ENCODE data around the gene TAS1R1. TPM values are rescaled to one million over a fixed set of nuclear protein-coding genes. Genes with fewer than 3 reads are reported as not detected.

TAS1R1 gene
- total RNA-seq, 2 donors from 2014 or later, result not detected

DNA sequence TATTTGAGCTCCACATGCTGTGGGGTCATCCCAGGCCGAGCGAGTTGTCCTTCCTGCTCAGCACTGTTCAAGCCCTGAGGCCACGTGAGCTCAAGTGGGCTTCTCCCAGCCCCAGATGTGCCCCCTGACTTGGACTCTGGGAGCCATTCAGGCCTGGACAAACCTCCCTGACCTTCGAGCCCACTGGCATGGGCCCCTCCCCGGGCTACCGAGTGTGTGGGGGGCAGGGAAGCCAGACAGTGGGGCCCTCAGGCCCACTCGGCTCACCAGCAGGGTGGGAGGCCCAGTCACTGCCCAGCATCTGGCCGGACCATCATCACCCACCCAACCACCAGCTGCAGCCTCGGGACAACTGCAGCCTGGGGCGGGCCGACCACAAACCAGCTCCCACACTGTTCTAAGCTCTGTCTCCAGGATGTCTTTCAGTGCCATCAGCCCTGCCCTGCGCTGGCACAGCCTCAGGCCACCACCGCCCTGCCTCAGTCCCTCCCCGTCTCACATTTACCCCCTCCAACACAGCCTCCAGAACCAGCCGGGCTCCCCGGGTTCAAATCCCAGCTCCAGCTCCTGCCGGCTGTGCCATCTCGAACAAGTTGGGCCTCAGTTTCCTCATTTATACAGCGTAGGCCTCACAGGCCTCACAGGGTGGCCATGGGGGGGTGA is 42.7 kb upstream of the TAS1R1 start:
- H3K27me3 Mint-ChIP-seq, result no peaks in the 10 kb centered on the region
- H3K27ac Mint-ChIP-seq, result no peak overlapping the region
- H3K4me1 Mint-ChIP-seq, result no peaks in the 10 kb centered on the region
- ATAC-seq (replicated peaks), result no peak
- no peaks in the 10 kb centered on the region for H3K36me3 Mint-ChIP-seq (ENCODE audit: low read depth)
- no peak overlapping the region for H3K4me3 Mint-ChIP-seq
- no peaks in the 10 kb centered on the region for H3K9me3 Mint-ChIP-seq

- ATAC-seq (replicated peaks), result no peak
- Mint-ChIP-seq H3K4me3 (no peak overlapping the region), H3K27me3 (no peaks in the 10 kb centered on the region), H3K27ac (no peak overlapping the region), H3K9me3 (no peaks in the 10 kb centered on the region), H3K4me1 (no peaks in the 10 kb centered on the region), H3K36me3 (ENCODE audit: low read depth) (no peaks in the 10 kb centered on the region)
These were observed 42.2 kb upstream of the TAS1R1 start for GRCh38 chr1:6512908-6513280.

- ATAC-seq (replicated peaks), result no peak
- H3K9me3 Mint-ChIP-seq, result no peaks in the 10 kb centered on the region
- no peaks in the 10 kb centered on the region for H3K36me3 Mint-ChIP-seq (ENCODE audit: low read depth)
- no peaks in the 10 kb centered on the region for H3K4me1 Mint-ChIP-seq
- no peak overlapping the region for H3K4me3 Mint-ChIP-seq
- H3K27ac Mint-ChIP-seq, result no peak overlapping the region
- no peaks in the 10 kb centered on the region for H3K27me3 Mint-ChIP-seq
These were observed 41.7 kb upstream of the TAS1R1 start for GRCh38 chr1:6513320-6513801.

DNA sequence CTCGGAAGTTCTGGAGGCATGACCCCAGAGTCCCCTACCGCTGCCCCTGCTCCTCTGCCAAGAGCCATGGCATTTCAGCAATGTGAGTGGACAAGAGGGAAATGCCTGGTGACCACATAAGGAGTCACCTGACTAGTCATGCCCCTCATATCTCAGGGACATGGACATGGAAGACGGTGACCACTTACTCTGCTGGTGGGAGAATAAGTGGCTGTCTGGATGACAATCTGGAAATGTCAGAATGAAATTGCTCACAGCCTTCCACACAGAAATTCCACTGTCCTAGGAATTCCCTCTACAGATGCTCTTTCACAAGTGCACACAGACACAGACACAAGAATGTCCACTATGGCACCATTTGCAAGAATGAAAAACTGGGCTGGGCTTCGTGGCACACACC is 39.3 kb upstream of the TAS1R1 start:
- Mint-ChIP-seq H3K4me3 (no peak overlapping the region), H3K27me3 (no peaks in the 10 kb centered on the region), H3K9me3 (no peaks in the 10 kb centered on the region), H3K36me3 (ENCODE audit: low read depth) (no peaks in the 10 kb centered on the region), H3K4me1 (no peaks in the 10 kb centered on the region), H3K27ac (no peak overlapping the region)
- ATAC-seq (replicated peaks), result no peak

DNA sequence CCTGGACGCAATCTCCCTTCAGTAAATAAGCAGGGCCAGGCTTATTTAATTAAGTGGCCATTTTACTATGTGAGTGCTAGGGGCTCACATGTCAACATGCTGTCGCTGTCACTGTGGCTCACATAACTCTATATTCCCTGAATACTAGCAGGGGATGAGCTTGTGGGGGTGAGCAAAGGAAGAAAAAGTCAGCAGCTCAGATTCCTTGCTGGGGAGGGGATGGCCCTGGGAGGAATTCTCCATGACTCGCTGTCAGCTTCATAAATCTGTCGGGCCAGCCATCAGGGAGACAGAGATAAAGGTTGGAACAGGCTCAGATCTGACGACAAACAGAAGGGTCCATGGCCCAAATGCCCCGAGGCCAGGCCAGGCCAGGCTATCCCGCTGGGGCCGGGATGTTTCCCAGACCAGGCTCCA is 37.7 kb upstream of the TAS1R1 start:
- Mint-ChIP-seq H3K4me1 (no peaks in the 10 kb centered on the region), H3K27ac (no peak overlapping the region), H3K4me3 (no peak overlapping the region)

DNA sequence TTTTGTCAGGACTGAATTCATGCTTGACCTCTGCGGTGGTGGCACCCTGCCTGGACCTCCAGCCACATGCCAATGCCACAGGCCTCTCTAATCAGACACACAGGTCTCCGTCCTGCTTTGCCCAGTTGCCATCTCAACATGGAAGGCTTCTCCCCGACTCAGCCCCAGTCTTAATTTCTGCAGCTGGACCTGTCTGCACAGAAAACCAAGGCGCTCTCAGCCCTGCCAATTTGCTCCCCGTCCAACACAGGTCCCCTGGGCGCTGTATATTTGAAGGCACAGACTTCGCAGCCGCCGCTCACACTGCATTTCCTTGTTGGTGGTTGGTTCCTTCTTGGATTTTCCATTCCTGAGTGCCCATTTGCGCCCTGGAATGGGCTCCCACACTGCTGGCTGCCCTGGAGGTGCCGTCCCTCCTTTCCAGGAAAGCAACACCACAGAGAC is 35.6 kb upstream of the TAS1R1 start:
- Mint-ChIP-seq H3K9me3 (no peaks in the 10 kb centered on the region), H3K27ac (no peak overlapping the region), H3K27me3 (no peaks in the 10 kb centered on the region), H3K4me3 (no peak overlapping the region), H3K4me1 (no peaks in the 10 kb centered on the region), H3K36me3 (ENCODE audit: low read depth) (peaks cover 10% of the 10 kb centered on the region)
- no peak for ATAC-seq (replicated peaks)

More for the DNA sequence above, 37.7 kb upstream of the TAS1R1 start:
- Mint-ChIP-seq H3K27me3 (no peaks in the 10 kb centered on the region), H3K36me3 (ENCODE audit: low read depth) (no peaks in the 10 kb centered on the region), H3K9me3 (no peaks in the 10 kb centered on the region)
- no peak for ATAC-seq (replicated peaks)

- H3K9me3 Mint-ChIP-seq, result no peaks in the 10 kb centered on the region
- no peak overlapping the region for H3K27ac Mint-ChIP-seq
- H3K4me1 Mint-ChIP-seq, result no peaks in the 10 kb centered on the region
- H3K36me3 Mint-ChIP-seq (ENCODE audit: low read depth), result peaks cover 14% of the 10 kb centered on the region
- no peak overlapping the region for H3K4me3 Mint-ChIP-seq
- no peak for ATAC-seq (replicated peaks)
- H3K27me3 Mint-ChIP-seq, result no peaks in the 10 kb centered on the region
These were observed 35.0 kb upstream of the TAS1R1 start for GRCh38 chr1:6519935-6520671.

- H3K4me3 Mint-ChIP-seq, result no peak overlapping the region
- ATAC-seq (replicated peaks), result no peak
- no peaks in the 10 kb centered on the region for H3K9me3 Mint-ChIP-seq
- H3K4me1 Mint-ChIP-seq, result no peaks in the 10 kb centered on the region
- H3K27ac Mint-ChIP-seq, result peak overlapping the region; percentile 58
- H3K27me3 Mint-ChIP-seq, result no peaks in the 10 kb centered on the region
- H3K36me3 Mint-ChIP-seq (ENCODE audit: low read depth), result peaks cover 29% of the 10 kb centered on the region
These were observed 33.6 kb upstream of the TAS1R1 start for GRCh38 chr1:6521536-6521935.

DNA sequence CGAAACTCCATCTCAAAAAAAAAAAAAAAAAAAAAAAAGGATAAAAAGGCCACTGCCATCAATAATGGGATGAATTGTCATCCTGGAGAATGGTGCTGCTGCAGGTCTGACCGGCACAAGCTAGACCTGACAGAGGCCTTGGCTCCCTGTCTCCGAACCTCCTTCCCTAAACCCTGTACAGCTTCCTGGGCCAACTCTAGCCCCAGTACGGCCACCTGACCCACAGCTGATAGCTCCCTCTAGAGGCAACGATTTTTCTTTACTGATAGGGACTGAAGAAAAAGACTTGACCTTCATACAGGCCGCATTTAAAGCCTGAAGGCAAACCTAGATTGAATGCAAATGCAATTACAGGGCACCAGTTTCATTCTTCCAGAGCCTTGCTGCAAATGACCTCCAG is 31.5 kb upstream of the TAS1R1 start:
- Mint-ChIP-seq H3K27ac (no peak overlapping the region), H3K9me3 (no peaks in the 10 kb centered on the region), H3K4me1 (no peaks in the 10 kb centered on the region), H3K36me3 (ENCODE audit: low read depth) (peaks cover 49% of the 10 kb centered on the region), H3K27me3 (no peaks in the 10 kb centered on the region), H3K4me3 (no peak overlapping the region)
- no peak for ATAC-seq (replicated peaks)

GRCh38 chr1:6526316-6526715 is 28.8 kb upstream of the TAS1R1 start:
- H3K4me1 Mint-ChIP-seq, result no peaks in the 10 kb centered on the region
- H3K27me3 Mint-ChIP-seq, result no peaks in the 10 kb centered on the region
- no peaks in the 10 kb centered on the region for H3K9me3 Mint-ChIP-seq
- ATAC-seq (replicated peaks), result no peak
- H3K27ac Mint-ChIP-seq, result peak overlapping the region; percentile 46
- H3K4me3 Mint-ChIP-seq, result no peak overlapping the region
- H3K36me3 Mint-ChIP-seq (ENCODE audit: low read depth), result peaks cover 71% of the 10 kb centered on the region

DNA sequence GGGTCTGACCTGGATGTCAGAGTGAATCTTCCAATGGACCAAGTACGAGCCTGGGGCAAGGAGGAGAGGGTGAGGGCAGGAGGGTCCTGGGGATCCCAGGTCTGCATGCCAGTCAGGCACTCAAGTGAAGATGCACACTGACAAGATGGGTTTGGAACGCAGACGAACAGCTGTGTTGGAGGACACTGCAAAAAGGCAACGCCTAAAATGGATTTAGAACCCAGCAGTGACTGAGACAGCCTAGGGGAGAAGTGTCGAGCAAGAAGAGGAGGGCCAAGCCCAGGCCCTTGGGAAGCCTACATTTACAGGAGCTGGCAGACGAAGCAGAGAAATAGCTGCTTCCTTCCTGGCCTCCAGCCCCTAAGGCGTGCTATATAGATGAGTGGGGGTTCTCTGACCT is 26.6 kb upstream of the TAS1R1 start:
- H3K4me3 Mint-ChIP-seq, result no peak overlapping the region
- H3K4me1 Mint-ChIP-seq, result no peaks in the 10 kb centered on the region
- ATAC-seq (replicated peaks), result no peak
- no peaks in the 10 kb centered on the region for H3K9me3 Mint-ChIP-seq
- H3K36me3 Mint-ChIP-seq (ENCODE audit: low read depth), result peaks cover 93% of the 10 kb centered on the region
- H3K27ac Mint-ChIP-seq, result no peak overlapping the region
- H3K27me3 Mint-ChIP-seq, result no peaks in the 10 kb centered on the region

- H3K36me3 Mint-ChIP-seq (ENCODE audit: low read depth), result peaks cover 92% of the 10 kb centered on the region
- H3K4me1 Mint-ChIP-seq, result peaks cover 4% of the 10 kb centered on the region
- no peaks in the 10 kb centered on the region for H3K9me3 Mint-ChIP-seq
- ATAC-seq (replicated peaks), result no peak
- H3K27ac Mint-ChIP-seq, result no peak overlapping the region
- no peak overlapping the region for H3K4me3 Mint-ChIP-seq
- H3K27me3 Mint-ChIP-seq, result no peaks in the 10 kb centered on the region
These were observed 24.5 kb upstream of the TAS1R1 start for GRCh38 chr1:6530504-6531160.

- no peaks in the 10 kb centered on the region for H3K27me3 Mint-ChIP-seq
- no peak overlapping the region for H3K27ac Mint-ChIP-seq
- H3K36me3 Mint-ChIP-seq (ENCODE audit: low read depth), result peaks cover 92% of the 10 kb centered on the region
- no peak for ATAC-seq (replicated peaks)
- peaks cover 4% of the 10 kb centered on the region for H3K4me1 Mint-ChIP-seq
- no peak overlapping the region for H3K4me3 Mint-ChIP-seq
- no peaks in the 10 kb centered on the region for H3K9me3 Mint-ChIP-seq
These were observed 23.1 kb upstream of the TAS1R1 start for GRCh38 chr1:6531996-6532395.

GRCh38 chr1:6534248-6534822 is 20.8 kb upstream of the TAS1R1 start:
- no peaks in the 10 kb centered on the region for H3K9me3 Mint-ChIP-seq
- no peaks in the 10 kb centered on the region for H3K27me3 Mint-ChIP-seq
- no peak for ATAC-seq (replicated peaks)
- peaks cover 91% of the 10 kb centered on the region for H3K36me3 Mint-ChIP-seq (ENCODE audit: low read depth)
- H3K4me1 Mint-ChIP-seq, result peaks cover 4% of the 10 kb centered on the region
- no peak overlapping the region for H3K4me3 Mint-ChIP-seq
- H3K27ac Mint-ChIP-seq, result no peak overlapping the region

Data from activated T-helper 17 cell treated with anti-CD3 and anti-CD28 coated beads, Interleukin-2, amount 50 U/mL, for 72 hours (primary cell).